Prostate gland (tissue), 2 donors: ENCODE results near the gene MRGPRX2.

Experiments used
- CTCF ChIP-seq, 4 experiments: fragments of 200-600 bp in 2 of 4; fragments of 450-650 bp in 2 of 4; sonication (generic) in 2 of 4; IDR thresholded peaks; 1 replicate in 3 of 4; 2 replicates in 1 of 4; pipeline ENCODE4 v1.5.1; 2016 to 2019; ENCODE audit warnings: antibody characterized with exemption in 4 of 4, mild to moderate bottlenecking in 2 of 4, moderate library complexity in 2 of 4
- POLR2A ChIP-seq: fragments of 450-650 bp; IDR thresholded peaks from one replicate; pipeline ENCODE4 v1.6.1; 2016; ENCODE audit warnings: antibody characterized with exemption, mild to moderate bottlenecking
- POLR2AphosphoS5 ChIP-seq: sonication (generic); formaldehyde crosslinking; IDR thresholded peaks from one replicate; pipeline ENCODE4 v1.6.1; 2017; ENCODE audit warnings: antibody characterized with exemption

DNA sequence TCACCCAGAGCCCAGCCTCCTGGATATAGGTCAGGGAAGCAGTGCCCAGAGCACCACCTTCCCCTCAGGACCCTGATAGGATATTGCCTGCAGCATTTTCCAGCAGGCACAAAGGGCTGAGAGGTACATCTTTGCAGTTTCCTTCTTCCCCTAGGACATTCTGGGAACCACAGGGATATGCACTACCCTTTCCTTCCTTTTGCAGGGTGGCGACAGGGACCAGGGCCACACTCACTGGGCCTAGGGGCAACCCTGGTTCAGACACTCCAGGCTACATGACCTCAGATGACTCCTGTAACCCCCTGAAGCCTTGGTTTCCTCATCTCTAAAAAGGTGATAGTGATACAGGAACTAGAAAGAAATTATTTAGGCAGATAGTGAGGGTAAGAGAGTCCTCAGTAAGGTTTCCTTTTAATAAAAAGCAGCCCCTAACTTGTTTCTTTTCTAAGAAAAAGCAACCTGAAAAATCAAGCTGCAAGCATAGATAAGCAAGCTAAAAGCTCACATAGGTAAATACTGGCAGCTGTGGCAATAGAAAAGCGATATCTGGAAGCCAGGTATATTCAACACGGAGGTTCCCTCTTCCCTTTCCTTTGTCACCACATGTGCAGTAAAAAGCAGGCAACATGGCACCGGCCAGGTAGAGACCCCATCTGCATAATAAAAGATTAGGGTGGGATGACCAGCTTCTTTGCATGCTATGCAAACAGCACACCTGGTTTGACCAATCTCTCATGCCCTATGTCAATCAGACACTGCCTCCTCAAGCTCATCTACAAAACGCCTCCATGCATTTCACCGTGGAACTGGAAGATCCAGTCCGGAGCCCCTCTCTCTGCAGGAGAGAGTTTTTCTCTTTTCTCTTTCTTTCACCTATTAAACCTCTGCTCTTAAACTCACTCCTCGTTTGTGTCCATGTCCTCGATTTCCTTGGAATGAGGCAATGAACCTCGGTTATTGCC lies 13.2 kb upstream of the MRGPRX2 start:
- TF ChIP-seq CTCF (IDR thresholded peaks at IDR 0.05) (no peak), POLR2AphosphoS5 (no peak), POLR2A (no peak)
